IPS-11a (cell line): ENCODE data around the gene CLCN4.

Source experiments
- H3K4me3 ChIP-seq: one replicate; pipeline ENCODE4 v1.5.1; 2013; ENCODE audit warnings: low read depth, low read length, control low read depth

The CLCN4 gene

DNA sequence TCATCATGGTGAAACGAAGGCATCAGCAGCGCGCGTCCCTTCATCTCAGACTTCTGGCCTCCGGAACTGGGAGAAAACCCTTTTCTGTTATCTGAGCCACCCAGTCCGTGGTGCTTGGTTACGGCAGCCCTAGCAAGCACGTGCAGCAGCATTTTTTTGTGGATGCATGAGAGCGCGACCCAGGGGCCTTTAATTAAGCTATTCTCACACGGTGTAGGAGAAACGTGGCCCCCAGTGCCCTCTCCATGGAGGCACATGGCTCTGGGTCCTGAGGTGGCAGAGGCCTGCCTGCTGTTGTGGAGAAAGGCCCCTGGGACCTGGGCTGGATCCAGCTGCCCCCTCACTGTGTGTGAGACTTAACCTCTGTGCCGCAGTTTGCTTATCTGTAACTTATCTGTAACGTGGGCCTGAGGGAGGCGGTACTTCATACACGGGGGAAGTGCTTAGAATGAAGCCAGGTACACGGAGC, 9.5 kb downstream of the CLCN4 start:
- no peak overlapping the region for H3K4me3 ChIP-seq

GRCh38 chrX:10166731-10167151, 10.0 kb downstream of the CLCN4 start:
- no peak overlapping the region for H3K4me3 ChIP-seq

- no peak overlapping the region for H3K4me3 ChIP-seq
Observed at GRCh38 chrX:10167573-10167972, 10.8 kb downstream of the CLCN4 start.

DNA sequence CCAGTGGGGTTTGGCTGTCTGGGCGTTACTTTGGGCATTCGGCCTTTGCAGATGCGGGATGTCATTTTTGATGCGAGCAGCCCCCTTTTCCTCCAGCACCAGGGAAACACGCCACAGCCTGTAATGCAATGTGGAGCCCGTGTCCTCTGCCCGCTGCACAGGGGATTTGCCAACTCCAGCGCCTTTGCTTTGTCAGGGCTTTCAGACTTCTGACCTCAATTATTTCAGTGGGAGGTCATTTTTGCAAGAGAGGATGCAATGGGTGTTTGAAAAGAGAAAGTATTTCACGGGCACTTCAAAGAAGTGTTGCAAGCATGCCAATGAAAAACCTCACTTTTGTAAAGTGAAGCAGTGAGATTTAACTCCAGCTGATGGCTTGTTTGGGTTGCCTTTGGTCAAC, 11.5 kb downstream of the CLCN4 start:
- no peak overlapping the region for H3K4me3 ChIP-seq

- no peak overlapping the region for H3K4me3 ChIP-seq
Observed at GRCh38 chrX:10169175-10169574, 12.4 kb downstream of the CLCN4 start.

DNA sequence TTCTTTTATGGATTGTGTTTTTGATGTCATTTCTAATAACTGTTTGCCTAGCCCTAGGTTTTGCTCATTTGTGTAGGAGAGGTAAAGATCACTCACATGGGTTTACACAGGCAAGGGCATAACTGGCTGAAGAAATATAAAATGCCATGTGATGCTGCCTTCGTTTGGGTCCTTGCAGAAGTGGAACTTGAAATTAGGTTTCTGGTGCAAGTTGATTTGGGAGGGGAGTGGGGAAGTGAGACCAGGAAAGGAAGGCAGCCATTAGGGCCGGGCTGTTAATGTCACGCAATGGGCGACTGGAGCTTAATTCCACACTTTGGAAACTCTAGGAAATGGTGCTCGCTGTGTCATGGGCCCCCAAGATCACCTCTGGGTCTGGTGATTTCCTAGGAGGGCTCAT, 14.5 kb downstream of the CLCN4 start:
- no peak overlapping the region for H3K4me3 ChIP-seq

DNA sequence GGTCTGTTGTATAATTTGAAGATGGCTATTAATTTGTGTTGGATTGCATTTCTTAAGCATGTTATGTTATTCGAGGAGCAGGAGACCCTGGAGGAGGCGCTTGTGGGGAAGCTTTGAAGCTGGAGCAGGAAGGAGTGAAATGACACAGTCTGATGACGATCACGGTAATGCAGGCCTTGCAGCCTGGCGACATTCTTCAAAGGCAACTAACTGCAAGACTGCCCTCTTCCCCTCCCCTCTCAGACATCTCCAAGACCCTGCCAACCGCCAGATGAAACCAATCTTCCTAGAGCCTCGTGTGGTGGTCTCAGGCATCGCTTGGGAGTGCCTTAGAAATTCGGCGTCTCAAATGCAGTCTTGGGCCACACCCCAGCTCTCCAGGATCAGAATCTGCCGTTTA, 16.1 kb downstream of the CLCN4 start:
- no peak overlapping the region for H3K4me3 ChIP-seq

DNA sequence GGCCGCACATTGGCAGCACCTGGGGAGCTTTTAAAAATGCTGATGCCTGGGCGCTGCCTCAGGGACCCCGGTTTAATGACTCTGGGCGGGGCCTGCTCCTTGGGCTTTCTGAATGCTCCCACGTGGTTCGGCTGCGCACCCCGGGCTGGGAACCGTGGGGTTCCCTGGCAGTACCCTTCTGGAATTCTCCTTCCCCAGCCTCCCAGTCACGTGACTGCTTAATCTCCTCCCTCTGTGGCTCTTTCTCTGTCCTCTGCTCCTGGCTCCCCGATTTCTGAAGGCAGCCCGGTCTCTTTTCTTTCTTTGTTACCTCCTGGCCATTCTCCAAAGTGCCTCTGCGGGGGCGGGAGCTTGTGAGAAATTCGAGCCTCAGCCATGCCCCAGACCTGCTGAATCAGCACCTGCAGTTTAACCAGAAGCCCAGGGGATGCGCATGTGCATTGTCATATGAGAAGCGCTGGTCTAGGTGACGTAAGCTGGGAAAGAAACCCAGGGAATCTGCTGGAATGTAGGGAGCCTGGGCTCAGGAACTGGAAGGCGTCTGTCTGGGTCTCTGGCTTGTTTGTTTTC, 16.6 kb downstream of the CLCN4 start:
- no peak overlapping the region for H3K4me3 ChIP-seq

- H3K4me3 ChIP-seq: no peak overlapping the region
Observed at GRCh38 chrX:10174051-10174450, 17.3 kb downstream of the CLCN4 start.

DNA sequence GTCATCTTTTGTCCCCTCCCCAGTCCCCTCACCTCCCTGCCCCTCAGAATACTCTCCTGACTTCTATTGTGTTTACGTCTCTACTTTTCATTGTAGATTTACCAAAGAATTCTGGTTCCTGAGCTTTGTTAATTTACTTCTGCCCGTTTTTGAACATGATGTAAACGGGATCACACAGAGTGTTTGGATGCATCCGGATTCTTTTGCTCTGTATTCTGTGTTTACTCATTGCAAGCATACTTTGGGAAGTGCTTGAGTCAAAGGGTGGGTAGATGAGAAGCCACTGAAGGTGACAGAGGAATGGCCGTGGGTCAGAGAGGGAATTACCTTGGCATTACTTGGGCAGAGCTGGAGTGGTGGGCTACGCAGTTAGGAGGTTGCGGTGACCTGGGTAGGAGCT, 18.0 kb downstream of the CLCN4 start:
- H3K4me3 ChIP-seq: no peak overlapping the region

DNA sequence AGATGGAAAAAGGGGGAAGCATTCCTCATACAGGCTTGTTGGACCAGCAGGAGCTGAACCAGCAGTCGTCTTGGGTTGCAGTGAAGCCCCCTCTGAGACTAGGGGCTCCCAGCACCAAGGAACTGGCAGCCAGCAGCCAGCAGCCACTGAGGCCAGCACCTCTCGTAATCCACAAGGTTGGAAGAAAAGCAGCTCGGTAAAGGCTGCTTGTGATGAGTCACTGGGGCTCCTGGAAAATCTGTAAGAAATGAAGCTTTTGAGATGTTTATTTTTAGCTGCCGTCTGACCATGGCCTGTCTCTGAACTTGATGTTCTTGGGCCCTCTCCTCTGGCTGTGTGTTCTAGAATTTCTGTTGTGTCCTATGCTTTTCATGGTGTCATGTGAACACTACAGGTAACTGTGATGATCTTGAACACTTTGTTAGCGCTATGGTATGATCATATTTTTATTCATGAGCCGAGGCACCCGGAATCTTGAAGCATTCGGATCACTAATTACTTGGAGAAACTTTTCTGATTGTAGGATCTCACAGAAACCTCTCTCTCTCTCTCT, 18.6 kb downstream of the CLCN4 start:
- H3K4me3 ChIP-seq: no peak overlapping the region

- H3K4me3 ChIP-seq: no peak overlapping the region
Observed at GRCh38 chrX:10176121-10177003, 19.6 kb downstream of the CLCN4 start.

DNA sequence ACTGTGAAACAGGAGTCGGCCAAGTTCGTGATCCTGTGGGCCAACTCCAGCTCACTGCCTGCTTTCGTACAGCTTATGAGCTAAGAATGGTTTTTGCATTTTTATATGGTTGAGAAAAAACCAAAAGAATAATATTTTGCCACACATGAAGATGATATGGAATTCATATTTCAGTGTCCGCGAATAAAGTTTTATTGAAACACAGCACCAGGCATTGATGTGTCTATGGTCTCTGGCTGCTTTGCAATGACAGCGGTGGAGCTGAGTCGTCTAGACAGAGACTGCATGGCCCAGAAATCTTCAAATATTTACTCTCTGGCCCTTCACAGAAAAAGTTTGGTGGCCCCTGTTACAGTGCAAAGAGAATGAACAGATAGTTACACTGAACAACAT, 20.2 kb downstream of the CLCN4 start:
- H3K4me3 ChIP-seq: no peak overlapping the region

DNA sequence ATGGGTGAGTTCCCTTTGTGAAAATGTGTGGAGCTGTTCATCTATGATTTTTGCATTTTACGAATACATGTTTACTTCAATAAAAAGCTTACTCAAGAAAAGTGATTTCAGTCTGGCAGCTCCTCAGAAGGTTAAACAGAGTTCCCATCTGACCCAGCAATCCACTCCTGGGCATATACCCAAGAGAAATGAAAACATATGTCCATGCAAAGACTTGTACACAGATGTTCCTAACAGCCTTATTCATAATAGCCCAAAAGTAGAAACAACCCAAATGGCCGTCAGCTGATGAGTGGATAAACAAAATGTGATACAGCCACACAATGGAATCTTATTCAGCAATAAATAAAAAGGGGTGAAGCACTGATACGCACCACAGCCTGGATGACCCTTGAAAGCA, 20.8 kb downstream of the CLCN4 start:
- no peak overlapping the region for H3K4me3 ChIP-seq

GRCh38 chrX:10178866-10179463, 22.2 kb downstream of the CLCN4 start:
- H3K4me3 ChIP-seq: no peak overlapping the region

- H3K4me3 ChIP-seq: no peak overlapping the region
Observed at GRCh38 chrX:10183760-10184159, 27.0 kb downstream of the CLCN4 start.

- no peak overlapping the region for H3K4me3 ChIP-seq
Observed at GRCh38 chrX:10184411-10184810, 27.6 kb downstream of the CLCN4 start.

DNA sequence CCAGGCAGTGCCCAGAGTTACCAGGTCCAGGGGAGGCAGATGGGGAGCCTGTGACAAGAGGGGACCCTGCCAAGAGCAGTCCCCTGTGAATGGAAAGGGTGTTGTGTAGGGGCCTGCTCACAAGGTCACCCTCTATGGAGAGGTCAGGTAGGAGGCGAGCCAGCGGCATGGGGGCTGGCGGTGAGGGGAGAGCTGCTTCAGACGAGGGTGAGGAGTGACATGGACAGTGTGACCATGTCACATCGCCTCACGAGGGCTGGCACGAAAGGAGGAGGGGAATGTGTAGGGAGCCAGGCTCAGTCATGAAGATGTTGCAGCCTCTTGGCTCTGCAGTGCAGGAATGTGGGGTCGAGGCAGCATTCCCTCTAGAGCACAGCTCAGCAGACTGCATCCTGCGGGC, 29.6 kb downstream of the CLCN4 start:
- no peak overlapping the region for H3K4me3 ChIP-seq

DNA sequence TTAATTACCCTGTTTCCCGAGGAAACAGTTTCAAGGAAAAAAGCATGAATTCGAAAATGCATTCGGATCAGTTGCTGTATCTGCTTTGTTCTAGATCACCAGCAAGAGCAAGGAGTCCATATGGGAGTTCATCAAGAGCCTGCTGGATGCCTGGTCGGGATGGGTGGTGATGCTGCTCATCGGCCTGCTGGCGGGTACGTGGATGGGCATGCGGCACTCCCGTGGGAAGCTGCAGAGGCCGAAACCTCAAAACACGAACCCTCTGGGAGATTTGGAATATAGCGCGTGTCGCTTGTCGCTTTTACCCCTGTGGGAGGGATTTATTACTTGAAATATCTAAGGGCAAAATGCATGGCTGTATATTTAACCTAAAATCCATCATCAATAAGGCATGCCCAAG, 30.6 kb downstream of the CLCN4 start:
- H3K4me3 ChIP-seq: no peak overlapping the region

- no peak overlapping the region for H3K4me3 ChIP-seq
Observed at GRCh38 chrX:10189317-10190268, 32.8 kb downstream of the CLCN4 start.

- H3K4me3 ChIP-seq: no peak overlapping the region
Observed at GRCh38 chrX:10190367-10190766, 33.6 kb downstream of the CLCN4 start.
